ENCODE results near the gene PDCD6IP.
A peak's percentile ranks its signal among the peaks of the same experiment; 100 is the strongest.
"Not testable (repeated sequence)": the region's sequence is repeated elsewhere in the genome, so short reads cannot be mapped to it uniquely, and the experiment has no call there.

PDCD6IP gene

DNA sequence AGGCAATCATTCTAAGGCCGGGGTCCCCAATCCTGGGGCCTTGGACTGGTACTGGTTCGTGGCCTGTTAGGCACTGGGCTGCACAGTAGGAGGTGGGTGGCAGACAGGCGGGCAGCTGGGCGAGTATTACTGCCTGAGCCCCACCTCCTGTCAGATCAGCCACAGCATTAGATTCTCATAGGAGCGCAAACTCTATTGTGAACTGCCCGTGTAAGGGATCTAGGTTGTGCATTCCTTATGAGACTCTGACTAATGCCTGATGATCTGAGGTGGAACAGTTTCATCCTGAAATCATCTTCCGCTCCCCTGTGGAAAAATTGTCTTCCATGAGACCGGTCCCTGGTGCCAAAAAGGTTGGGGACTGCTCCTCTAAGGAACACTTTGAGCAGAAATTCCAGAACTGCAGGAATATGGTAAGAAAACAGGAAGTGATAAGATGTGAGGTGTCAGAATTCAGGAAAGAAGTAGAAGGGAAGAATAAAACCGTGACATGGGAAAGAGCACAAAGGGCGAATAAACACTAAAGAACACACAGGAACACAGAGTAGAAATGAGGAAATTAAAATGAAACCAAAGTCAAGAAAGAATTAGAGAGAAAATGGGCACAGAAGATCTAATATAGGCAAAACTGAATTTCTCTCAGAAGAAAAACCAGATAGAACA lies 57.6 kb downstream of the PDCD6IP start:
- no peak for DNase-seq

DNA sequence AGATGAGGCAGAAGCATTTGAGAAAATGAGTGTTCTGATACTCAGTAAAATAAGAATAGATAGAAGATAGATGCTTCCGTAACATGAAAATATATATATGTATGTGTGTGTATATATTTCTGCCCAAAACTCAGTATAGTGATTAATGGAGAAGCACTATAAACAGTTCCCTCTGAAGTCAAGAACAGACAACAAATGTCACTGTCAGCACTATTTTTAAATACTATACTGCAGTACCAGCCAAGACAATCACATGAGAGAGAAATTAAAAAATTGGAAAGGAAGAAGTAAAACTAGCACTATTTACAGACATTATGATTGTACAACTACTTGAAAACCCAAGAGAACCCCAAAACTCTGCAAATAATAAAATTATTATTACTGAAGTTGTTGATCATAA lies 59.3 kb downstream of the PDCD6IP start:
- DNase-seq: not testable (repeated sequence)

DNA sequence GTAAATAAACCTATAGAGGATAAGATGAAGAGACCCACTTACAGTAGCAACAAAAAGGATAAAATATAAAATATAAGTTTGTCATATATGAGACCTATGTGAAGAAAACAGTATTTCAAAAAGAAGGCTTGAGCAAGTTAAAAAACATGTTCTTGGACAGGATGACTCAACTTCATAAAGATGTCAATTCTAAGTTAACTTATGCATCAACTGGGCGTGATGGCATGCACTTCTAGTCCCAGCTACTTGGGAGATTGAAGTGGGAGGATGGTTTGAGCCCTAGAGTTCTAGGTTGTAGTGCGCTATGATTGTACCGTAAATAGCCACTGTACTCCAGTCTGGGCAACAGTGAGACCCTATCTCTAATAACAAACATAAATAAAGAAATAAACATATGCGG lies 59.7 kb downstream of the PDCD6IP start:
- no peak for DNase-seq

DNA sequence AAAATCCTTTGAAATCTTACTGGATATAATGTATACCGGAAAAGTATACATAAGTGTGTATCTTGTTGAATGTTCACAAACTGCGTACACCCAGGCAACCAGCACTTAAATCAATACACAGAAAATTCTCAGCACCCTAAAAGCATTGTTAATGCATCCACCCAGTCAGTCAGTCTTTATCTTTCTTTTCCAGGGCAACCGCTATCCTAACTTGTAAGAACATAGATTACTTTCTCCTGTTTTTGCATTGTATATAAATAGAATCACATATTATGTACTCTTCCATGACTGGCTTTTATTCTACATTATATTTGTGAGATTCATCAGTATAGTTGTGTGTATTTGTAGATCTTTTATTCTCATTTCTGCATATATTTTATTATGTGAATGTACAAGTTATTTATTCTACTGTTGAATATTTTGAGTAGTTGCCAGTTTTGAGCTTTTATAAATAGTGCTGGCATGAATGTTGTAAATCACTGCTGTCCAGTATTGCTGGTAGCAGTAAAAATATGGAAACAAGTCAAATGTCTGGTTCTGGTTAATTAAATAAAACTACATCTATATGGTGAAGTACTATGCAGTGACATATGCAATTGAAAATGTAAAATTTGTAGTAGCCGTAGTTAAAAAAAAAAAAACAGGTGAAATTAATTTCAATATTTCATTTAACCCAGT lies 62.1 kb downstream of the PDCD6IP start:
- no peak for DNase-seq

DNA sequence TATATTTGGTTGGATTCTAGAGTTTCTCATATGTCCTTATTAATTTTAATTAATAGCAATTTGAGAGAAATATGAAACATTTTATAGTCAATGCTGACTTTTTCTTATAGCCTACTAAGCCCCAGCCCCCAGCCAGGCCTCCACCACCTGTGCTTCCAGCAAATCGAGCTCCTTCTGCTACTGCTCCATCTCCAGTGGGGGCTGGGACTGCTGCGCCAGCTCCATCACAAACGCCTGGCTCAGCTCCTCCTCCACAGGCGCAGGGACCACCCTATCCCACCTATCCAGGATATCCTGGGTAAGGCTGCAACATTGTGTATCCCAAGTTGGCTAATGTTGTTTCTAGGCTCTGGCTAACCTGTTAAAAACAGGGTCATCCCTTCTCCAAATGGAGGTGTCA lies 66.7 kb downstream of the PDCD6IP start:
- DNase-seq: no peak

DNA sequence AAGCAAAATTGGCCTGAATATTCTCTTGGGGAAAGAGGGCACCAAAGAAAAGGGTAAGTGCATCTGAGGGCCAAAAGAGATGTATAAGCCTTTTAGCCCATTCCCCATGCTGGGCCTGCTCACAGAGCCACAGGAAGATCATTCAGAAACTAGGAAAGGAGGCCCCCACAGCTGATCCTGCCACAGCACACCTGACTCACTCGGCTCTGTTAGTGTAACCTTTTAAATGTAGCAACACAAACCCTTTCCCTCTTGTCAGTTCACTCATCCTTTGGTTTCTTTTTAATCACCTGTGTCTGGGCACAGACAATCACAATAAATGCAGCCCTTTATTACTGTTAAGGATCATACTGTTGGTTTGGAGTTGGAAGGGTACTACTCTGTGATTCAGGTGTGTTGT lies 69.9 kb downstream of the PDCD6IP start:
- no peak for DNase-seq

DNA sequence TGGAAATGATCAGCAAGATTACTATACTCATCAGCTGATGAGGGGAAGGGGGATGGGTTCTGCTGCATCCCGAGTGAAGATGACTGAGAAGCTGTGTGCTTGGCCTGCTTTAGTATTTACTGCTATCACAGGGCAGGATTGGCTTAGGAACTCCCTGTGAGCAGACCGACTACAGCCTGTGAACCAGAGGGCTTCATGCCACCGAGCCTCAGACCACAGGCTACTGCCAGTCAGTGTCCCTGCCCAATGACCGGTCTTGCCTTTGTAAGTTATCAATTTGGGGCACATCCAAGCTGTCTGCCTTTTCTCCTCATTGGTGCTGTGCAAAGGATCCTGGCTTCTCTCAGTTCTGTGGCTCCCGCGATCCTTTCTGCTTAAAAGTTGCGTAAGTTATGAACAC lies 71.5 kb downstream of the PDCD6IP start:
- DNase-seq: no peak

DNA sequence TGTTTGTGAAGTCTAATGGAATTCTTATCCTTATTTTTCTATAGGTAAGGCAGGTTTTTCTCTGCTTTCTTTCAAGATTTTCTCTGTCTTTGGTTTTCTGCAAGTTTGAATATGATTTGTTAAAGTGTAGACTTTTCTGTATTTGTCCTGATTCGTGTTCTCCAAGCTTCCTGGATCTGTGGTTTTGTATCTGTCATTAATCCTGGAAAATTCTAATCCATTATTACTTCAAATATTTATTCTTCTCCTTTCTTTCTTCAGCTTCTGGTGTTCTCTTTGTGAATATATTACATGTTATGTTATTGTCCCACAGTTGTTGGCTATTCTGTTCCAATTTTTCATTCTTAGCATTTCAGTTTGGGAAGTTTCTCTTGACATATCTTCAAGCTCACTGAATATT lies 76.4 kb downstream of the PDCD6IP start:
- DNase-seq: no peak

DNA sequence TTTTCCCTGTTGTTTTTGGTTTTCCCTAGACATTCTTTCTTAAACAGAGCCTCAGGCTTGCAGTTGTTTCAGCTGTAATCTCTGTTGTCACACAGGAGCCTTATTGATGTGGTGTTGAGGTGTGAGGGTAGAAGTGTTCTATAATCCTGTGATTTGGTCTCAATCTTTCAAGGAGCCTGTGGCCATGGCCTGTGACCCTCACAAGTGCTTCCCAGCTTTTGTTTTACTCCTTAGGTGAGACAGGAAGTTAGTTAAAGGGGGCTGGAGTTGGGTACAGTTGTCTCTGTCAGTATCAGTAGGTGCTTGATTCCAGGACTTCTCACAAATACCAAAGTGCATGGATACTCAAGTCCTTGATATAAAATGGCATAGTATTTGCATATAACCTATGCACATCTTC lies 77.2 kb downstream of the PDCD6IP start:
- no peak for DNase-seq

DNA sequence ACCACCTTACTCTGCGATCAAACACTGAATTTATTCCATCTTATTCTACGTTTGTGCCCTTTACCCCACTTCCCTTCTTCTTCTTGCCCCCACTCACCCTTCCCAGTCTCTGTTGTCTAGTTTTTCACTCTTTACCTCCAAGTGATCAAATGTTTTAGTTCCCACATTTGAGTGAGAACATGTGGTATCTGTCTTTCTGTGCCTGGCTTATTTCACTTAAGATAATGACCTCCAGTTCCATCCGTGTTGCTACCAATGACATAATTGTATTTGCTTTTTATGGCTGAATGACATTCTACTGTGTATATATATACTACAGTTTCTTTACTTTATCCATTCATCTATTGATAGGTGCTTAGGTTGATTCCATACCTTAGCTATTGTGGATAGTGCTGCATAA lies 78.8 kb downstream of the PDCD6IP start:
- no peak for DNase-seq

DNA sequence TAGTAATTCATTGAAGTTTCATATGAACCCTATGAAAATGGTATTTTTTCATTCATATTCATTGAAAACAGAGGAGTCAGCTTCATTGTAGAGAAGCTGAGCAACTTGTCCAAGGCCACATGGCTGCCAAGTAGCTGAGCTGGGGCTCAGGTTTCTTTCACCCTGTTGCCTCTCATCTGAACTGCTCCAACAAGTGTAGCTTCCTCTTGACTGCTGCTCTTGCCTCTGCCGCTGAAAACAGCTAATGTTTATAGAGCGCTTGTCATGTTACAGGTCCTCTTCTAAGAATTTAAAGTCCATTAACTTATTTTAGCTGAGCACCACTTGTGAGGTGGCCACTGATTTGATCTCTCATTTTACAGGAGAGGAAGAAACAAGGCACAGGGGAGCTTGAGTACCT lies 81.1 kb downstream of the PDCD6IP start:
- no peak for DNase-seq

DNA sequence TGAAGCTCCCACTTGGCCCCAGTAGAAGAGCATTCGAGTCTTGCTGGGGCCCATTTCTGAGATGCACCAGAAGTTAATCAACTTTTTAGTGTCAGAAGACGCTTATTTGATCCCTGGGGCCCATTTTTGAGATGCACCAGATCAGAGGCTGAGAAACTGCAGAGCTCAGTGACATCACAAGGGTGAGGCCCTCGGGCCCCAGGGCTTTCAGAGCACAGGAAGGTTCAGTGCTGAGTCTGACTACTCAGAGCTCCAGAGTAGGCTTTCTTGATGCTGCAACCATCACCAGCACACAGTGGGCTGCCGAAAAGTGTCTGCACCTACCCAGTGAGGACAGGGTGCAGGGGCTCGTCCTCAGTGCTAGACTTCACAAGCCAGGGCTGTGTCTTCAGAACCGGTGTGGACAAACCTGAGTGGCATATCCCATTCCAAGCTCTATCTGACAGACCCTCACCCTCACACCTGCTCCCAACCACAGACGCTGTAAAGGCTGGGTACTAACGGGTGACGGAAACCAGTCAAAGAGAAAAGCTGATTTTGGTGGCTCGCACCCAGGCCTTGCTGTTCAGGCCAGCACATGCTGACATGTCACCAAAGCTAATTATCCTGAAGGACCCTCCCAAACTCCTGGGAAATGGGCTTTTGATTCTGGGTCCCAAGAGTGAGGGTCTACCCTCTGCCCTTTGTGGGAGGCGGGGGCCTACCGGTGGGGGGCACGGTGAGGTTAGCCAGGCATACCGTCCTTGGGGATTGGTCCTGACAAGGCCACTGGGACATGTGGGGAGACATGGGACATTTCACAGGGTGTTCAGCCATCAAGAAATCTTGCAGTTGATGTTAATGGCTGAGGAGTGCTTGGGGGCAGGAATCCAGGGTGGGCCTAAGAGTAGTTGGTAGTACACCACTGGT lies 83.0 kb downstream of the PDCD6IP start:
- DNase-seq: no peak

DNA sequence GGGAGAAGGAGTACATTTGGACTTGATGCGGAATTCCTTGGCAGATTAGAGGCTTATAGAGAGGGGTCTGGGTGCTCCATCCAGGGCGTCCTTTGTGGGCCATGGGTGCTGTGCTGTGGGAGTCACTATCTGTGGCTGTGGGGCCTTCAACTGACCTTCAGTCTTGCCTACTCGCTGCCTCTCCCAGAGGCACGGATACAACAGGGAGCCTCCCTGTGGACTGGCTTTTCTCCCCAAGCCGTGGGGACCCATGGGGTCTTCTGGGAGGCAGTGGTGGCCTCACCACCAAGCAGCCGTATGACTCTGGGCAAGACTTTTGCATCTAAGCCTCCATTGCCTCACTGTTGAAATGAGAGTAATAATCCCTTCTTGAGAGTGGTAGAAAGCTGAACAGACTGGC lies 83.9 kb downstream of the PDCD6IP start:
- no peak for DNase-seq

DNA sequence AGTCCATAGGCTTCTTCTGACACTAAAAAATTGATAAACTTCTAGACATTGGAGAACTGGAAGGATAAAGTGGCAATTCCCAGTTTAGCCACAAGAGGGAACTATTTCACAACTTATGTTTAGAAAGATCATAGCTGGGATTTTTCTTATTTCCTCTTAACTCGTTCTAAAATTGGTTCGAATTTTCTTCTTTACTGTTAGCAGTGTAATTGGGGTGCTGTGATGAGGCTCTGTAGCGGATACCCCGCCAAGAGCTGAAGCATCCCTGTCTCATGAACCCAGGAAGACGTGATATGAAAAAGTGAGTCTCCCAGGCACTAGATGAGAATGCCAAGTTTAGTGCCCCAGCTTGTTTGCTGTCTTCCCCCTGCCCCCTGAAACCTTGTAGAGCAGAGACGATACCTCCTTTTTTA lies 85.1 kb downstream of the PDCD6IP start:
- peak in 1 of 2 experiments; percentile 13 for DNase-seq

DNA sequence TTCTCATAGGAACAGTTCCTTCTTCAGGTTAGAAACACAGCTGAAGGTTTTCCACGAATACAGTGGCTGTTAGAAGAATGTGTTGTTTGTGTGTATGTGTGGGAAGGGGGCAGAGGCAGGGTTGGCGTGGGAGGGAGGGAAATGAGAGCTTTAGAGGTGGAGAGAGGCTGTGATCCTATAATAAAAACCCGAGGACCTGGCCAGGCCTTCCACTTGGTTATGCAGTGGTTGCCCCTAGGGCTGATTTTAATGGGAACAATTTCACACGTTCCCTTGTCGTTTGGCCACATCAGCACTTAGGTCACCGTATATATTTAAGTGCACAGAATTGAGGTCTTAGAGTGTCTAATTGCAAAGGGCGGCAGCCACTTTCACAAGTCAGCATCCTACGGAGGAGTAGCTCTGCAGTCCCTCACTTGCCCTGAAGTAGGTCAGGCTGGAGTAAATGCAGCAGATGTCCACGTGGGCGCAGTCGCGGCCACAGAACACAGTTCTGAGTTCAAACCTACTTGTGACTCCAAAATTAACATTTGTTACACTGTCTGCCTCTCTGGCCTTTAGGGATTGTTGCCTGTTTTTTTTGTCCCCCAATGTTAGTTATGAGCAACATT lies 85.6 kb downstream of the PDCD6IP start:
- peak; percentile 33 to 45 for DNase-seq

DNA sequence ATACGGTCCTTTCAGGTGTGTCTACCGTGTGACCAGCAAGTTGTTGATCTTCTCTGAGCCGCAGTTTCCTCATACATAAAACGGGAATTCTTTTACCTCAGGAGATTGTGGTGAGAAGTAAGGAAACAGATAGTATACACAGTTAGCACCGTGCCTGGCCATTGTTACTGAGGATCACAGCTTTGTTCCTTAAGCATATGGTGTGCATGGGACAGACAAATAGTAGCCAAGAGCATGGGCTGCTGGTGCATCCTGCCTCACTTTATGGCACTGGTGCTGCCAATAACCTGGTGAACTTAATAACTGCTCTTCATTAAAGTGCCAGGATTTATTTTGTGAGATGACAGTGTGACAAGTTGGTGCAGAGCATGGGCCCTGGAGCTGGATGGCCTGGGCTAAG lies 86.3 kb downstream of the PDCD6IP start:
- DNase-seq: no peak

DNA sequence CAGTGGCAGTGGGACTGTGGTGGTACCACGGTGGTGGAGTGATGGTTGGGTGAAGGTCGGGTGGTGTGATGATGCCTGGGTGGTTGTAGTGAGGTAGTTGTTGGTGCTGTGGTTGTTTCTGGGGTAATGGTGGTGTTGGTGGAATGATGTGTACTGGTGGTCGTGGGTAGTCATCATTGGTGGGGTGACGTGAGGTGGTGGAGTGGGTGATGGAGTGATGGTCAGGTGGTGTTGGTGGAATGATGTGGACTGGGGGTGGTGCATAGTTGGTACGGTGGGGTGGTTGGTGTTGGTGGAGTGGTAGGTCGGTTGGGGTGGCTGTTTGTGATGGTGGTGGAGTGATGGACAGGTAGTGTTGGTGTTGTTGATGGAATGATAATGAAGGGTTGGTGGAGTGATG lies 87.1 kb downstream of the PDCD6IP start:
- DNase-seq: no peak

DNA sequence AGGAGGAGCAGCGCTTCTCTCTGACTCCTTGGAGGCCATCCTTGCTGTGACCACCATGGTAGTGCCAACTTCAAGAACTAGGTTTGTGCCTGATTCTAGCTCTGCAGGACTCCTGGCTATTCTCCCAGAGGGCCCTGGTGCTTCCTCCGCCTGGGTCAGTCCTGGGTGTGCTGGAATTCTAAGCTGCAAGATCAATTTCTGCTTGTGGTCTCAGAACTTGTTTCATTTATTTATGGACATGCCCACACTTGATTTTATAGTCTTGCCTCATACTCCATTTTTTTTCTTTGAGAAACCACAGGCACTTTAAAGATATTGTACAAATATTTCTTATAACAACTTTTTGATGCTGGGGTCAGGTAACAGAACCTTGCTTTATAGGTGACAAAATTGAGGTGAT lies 87.6 kb downstream of the PDCD6IP start:
- no peak for DNase-seq

DNA sequence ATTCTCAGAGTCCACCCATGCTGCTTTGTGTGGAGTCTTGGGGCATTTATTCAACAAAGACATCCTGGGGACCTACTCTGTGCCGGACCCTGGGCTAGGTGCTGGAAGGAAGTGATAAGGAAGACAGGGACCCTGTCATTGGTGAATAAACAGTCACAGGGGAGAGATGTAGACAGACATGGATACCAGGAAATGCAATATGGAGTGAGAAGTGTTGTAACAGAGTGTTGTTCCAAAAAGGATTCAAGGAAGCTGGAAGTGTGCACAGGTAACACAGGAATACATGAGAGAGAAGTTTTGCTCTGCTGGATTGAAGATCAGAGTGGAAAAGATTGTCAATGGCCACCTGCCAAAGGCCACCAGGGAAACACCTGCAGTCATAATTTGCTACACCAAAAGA lies 89.0 kb downstream of the PDCD6IP start:
- DNase-seq: no peak

DNA sequence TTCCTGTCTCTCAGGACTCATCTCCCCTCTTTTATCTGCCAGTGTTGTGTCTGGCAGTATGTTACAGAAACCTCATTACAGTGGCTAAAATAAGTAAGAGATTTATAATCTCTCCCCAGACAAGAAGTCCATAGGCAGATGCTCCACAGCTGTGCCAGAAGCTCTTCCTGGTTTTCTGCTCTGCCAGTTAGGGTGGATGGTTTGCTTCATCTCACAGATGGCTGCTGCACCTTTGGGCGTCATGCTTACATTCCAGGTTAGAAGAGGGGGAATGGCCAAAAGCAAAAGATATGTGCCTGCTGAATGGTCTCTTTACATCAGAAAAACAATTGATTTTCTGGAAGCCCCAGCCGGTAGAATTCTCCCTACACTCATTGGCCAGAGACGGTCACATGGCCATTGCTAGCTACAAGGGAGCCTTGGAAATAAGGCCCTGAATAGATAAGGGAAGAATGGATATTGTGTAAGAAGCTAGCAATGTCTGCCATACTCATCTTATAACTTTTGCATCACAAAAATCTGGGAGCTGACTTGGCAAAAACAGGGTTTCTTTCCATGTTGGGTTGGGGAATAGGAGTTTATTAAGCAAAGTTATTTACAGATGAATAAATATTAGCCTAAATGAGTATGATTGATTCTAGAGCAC lies 91.1 kb downstream of the PDCD6IP start:
- no peak for DNase-seq

DNA sequence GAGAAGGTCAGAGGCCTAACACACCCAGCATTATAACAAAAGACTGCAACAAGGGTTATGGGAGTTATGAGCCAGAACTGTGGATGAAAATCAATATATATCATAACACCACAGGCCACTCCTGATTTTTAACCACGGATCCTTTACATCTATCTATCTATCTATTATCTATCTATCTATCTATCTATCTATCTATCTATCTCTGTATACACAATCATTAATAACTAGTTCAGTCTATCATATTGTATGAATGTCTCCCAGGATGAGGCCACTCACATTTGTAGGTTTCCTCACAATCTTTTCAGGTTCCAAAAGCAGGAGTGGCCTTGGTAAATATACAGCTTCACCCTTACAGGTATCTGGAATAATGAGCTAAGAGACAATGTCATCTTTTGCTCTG lies 94.2 kb downstream of the PDCD6IP start:
- DNase-seq: no peak

DNA sequence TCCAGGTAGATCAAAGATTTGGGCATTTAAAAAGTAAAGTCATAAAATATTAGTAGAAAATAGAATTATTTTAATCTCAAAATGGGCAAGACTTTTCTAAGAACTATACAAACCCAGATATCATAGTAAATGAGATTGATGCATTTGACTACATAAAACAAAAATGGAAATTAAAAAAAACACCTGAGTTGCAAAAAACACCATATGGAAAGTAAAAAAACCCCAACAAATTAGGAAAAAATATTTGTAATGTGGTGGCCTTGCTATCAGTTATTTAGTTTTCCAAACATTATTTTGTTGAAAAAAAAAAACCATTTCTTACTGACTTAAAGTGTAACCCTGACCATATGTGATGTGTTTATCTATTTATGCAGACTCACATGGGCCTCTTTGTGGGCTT lies 97.2 kb downstream of the PDCD6IP start:
- DNase-seq: no peak

DNA sequence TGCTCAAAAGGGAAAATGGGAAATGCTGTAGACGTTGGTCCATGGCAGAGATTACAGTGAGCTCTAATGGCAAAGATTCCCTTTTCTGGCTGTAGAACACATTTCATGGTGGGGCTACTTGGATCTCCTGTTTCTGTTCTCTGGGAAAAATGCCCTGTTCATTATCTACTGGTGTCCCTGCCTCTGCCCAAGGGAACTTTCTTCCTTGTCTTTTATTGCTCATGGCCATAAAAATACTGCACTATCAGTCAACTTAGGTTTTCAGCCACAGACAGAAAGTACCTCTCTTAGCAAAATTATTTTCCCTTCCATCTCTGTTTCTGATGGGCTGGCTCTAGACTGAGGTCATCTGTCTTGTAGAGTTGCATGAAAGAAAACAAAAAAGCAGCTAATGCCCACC lies 98.9 kb downstream of the PDCD6IP start:
- no peak for DNase-seq
